DMS153 treated with DMSO at 0.1 percent for 48 hours (cell line): Measurements from ENCODE around the gene PTPRE.

Experiments used
- DNase-seq: peaks from one replicate; lab custom pipeline; 2025; ENCODE audit not compliant: unreplicated experiment; lab: John Stamatoyannopoulos, UW

PTPRE gene

GRCh38 chr10:127882391-127882790 lies 24.5 kb upstream of the PTPRE start:
- DNase-seq = no peak

GRCh38 chr10:127882801-127883459 lies 24.0 kb upstream of the PTPRE start:
- no peak for DNase-seq

GRCh38 chr10:127883516-127883915 lies 23.4 kb upstream of the PTPRE start:
- no peak for DNase-seq

- no peak for DNase-seq
These were observed 22.4 kb upstream of the PTPRE start for GRCh38 chr10:127884501-127884900.

- DNase-seq = no peak
These were observed 20.4 kb upstream of the PTPRE start for GRCh38 chr10:127886371-127887051.

- DNase-seq = no peak
These were observed 19.1 kb upstream of the PTPRE start for GRCh38 chr10:127887541-127888415.

GRCh38 chr10:127888521-127889312 lies 18.2 kb upstream of the PTPRE start:
- DNase-seq = no peak

GRCh38 chr10:127889605-127890195 lies 17.2 kb upstream of the PTPRE start:
- DNase-seq = no peak

GRCh38 chr10:127890216-127890615 lies 16.7 kb upstream of the PTPRE start:
- DNase-seq = no peak

- no peak for DNase-seq
These were observed 16.0 kb upstream of the PTPRE start for GRCh38 chr10:127890832-127891334.

GRCh38 chr10:127892743-127893142 lies 14.2 kb upstream of the PTPRE start, which contains the start of gene CLRN3:
Gene CLRN3, minus strand, starts transcription at chr10:127892941. Its CDS starts 157 bp downstream, at chr10:127892784.
- DNase-seq = no peak

- no peak for DNase-seq
These were observed 12.8 kb upstream of the PTPRE start for GRCh38 chr10:127894146-127894545.

- no peak for DNase-seq
These were observed 10.3 kb upstream of the PTPRE start for GRCh38 chr10:127896590-127896989.

GRCh38 chr10:127897177-127897576 lies 9.7 kb upstream of the PTPRE start:
- no peak for DNase-seq

GRCh38 chr10:127899766-127900387 lies 7.0 kb upstream of the PTPRE start:
- no peak for DNase-seq

GRCh38 chr10:127903789-127904188 lies 3.1 kb upstream of the PTPRE start:
- DNase-seq = no peak

- DNase-seq = no peak
These were observed 2.4 kb upstream of the PTPRE start for GRCh38 chr10:127904311-127905000.

- no peak for DNase-seq
These were observed 1.7 kb upstream of the PTPRE start for GRCh38 chr10:127905001-127905847.
